ENCODE measurements around the gene EXOC5.
A peak's percentile ranks its signal among the peaks of the same experiment; 100 is the strongest.
"Not testable (repeated sequence)": the region's sequence is repeated elsewhere in the genome, so short reads cannot be mapped to it uniquely, and the experiment has no call there.

Gene EXOC5

DNA sequence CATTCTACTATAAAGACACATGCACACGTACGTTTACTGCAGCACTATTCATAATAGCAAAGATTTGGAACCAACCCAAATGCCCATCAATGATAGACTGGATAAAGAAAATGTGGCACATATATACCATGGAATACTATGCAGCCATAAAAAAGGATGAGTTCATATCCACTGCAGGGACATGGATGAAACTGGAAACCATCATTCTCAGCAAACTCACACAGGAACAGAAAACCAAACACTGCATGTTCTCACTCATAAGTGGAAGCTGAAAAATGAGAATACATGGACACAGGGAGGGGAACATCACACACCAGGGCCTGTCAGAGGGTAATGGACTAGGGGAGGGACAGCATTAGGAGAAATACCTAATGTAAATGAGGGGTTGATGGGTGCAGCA is 10.5 kb downstream of the EXOC5 start:
- FAIRE-seq; DNase-seq (ENCODE audit: low spot score): not testable (repeated sequence)

DNA sequence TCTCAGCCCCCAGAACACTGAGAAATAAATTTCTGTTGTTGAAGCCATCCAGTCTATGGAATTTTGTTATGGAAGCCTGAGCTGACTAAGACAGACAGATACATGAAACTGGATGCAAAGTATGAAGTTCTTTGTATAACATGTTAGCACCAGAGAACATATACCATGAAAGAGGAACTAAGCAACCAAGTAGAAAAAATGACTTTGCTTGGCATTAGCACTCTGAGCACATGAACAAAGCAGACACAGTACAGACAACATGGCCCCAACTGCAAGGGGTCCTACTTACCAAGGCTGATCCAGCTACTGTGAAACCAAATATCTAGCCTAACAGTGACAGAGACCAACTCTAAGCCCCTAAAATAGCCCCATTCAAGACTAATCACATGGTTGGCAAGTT is 13.8 kb downstream of the EXOC5 start:
- FAIRE-seq, result no peak

DNA sequence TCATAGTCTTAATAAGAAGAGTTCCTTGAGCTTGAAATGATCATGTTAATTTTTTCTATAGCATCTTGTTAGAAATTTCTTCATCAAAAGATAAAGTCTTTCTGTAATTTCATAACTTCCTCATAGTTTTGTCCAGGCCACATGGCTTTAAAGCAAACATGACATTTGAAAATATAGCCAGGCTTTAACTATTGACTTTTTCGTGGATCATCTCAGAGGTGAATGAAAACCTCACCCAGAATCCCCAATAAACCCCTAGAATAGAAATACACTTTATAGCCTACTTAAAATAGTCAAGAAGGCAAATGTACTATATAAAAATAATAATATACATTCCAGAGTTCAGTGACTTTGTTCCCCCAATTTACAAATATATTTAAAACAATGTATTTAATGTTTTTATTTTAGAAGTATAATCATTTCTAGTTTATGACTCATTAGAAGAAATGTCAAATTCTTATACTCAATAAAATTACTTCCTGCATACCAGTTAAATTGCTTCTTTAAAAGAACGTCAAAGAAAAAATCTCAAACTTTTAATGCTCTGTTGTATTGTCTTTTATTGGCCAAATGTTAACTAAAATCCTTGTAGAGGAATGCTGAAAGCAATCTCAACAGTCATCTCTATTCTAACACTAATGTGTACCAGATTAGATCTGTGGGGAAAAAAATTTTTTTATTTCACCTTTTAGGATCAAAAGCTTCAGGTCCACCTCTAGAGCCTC is 21.6 kb downstream of the EXOC5 start:
- FAIRE-seq (no peak), DNase-seq (ENCODE audit: low spot score) (no peak)

More for the DNA sequence above, 13.8 kb downstream of the EXOC5 start:
- no peak for DNase-seq (ENCODE audit: low spot score)

DNA sequence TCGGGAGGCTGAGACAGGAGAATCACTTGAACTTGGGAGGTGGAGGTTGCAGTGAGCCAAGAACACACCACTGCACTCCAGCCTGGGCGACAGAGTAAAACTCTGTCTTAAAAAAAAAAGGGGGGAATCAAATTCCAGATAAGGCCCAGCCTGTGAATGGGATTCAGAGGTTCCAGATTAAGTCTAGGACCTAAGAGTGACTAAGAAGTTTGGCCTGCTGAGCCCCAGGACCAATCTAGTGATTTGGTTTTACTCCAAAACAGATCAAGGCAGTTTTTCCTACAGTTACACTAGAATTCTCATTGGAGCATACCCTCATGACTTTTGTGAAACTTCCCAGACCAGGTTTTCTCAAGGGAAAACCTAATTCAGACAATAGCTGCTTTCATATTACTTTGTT is 22.8 kb downstream of the EXOC5 start:
- DNase-seq (ENCODE audit: low spot score) (no peak), FAIRE-seq (no peak)

DNA sequence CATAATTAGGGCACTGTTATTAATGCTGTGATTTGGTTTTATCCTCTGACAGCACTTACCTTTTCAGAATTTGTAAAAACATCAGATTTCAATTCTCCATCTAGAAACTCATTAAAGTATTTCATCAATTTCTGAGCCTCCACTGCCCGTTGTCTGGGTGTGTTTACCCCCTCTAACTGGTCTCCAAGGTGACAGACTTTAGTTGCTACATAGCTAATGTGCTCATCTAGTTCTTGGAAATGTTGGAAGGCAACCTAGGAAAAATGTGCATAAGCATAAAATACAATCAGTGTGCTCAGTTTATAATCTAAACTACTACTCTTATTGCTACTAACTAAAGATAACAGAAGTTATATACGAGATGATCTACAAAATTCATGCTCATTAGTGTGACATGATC is 24.6 kb downstream of the EXOC5 start:
- FAIRE-seq, result no peak
- DNase-seq (ENCODE audit: low spot score), result no peak

DNA sequence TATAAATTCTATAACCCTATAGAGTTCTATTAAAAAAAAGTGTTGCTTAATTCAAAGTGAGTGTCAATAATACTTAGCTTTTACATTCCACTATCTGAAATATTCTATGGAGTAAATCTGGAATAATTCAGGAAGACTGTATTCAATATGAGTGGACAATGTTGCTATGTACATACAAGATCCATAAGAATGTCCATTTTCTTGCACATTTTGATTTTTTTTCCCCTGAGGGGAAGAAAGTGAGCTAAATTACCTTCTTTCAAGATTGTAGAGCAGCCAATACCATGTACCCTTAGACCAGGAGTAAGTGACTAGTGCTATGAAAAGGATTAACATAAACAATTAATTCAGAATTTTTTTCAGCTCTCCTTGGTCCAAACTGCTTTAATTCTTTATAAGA is 25.4 kb downstream of the EXOC5 start:
- FAIRE-seq (no peak), DNase-seq (ENCODE audit: low spot score) (no peak)

DNA sequence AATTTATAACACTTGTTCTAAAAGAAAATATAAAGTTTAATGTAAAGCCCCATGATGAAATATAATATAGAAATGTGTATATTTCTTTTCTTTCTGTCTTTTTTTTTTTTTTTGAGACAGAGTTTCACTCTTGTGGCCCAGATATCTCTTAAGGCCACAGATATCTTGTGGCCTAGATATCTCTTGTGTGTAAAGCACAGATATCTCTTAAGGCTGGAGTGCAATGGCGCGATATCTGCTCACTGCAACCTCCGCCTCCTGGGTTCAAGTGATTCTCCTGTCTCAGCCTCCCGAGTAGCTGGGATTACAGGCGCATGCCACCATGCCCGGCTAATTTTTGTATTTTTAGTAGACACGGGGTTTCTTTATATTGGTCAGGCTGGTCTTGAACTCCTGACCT is 28.6 kb downstream of the EXOC5 start:
- DNase-seq (ENCODE audit: low spot score); FAIRE-seq: not testable (repeated sequence)

DNA sequence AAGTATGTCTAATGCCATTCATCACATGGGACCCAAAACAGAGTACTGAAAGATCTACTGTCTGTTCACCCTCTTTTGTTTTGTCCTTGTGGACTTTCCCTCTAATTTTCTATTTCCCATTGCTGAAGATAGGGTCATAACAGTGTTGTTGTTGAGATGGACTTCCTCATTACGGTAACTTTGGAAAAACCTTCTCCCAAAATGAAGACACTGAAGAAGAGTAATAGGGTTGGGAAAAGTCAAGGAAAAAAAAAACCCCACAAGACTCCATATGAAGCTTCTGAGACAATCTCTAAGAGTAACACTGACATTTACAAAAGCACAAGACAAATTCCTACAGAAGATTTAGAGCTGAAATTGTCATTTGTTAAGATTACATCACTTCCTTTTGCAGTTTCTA is 36.7 kb downstream of the EXOC5 start:
- DNase-seq (ENCODE audit: low spot score), result no peak
- FAIRE-seq, result no peak

DNA sequence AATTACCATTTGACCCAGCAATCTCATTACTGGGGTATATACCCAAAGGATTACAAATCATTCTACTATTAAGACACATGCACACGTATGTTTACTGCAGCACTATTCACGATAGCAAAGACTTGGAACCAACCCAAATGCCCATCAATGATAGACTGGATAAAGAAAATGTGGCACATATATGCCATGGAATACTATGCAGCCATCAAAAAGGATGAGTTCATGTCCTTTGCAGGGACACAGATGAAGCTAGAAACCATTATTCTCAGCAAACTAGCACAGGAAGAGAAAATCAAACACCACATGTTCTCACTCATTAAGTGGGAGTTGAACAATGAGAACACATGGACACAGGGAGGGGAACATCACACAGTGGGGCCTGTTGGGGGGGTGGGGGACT is 40.4 kb downstream of the EXOC5 start:
- not testable (repeated sequence) for FAIRE-seq; DNase-seq (ENCODE audit: low spot score)

DNA sequence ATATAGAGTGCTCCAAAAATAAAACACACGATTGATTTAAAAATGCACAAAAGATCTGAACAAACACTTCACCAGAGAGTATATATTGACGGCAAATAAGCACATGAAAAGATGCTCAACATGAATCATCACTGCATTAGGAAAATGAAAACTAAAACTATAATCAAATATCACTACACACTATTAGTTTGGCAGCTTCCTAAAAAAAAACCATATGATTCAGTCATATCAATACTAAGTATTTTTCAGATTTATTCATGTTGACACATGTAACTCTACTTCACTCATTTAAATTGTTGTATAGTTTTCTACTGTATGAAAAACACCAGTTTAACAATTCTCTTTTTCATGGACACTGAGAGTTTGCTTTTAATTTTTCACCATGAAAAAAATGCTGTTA is 41.6 kb downstream of the EXOC5 start:
- DNase-seq (ENCODE audit: low spot score), result no peak
- no peak for FAIRE-seq

DNA sequence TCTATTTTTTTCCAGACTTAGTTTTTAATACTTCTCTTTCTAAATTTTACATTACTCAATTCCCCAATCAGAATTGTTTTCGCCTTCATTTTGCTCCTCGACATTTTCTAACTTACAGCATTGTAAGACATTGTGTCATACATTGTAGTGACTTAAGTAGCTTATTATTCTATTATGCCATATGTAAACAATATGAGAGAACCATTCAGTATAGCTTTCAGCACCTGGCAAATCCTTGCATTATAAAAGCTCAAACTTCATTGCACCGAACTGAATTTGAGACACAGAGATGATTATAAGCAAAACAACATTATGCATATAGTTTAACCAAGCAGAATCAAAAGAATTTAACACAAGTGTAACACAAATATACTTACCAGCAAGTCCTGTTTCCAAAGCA is 46.8 kb downstream of the EXOC5 start:
- no peak for FAIRE-seq
- no peak for DNase-seq (ENCODE audit: low spot score)

DNA sequence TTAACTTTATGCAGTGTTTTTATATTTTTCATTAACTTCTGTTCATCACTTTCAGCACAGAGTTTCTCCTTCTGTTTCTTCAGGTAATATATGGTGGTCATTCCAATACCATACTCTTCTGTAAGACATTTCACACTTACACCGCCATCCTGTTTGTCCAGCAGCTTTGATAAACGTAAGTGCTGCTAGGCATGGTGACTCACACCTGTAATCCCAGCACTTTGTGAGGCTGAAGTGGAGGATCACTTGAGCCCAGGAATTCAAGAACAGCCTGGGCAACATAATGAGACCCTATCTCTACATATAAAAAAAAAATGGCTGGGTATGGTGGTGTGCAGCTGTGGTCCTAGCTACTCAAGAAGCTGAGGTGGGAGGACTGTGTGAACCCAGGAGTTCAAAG is 55.8 kb downstream of the EXOC5 start:
- FAIRE-seq (no peak), DNase-seq (ENCODE audit: low spot score) (no peak)

DNA sequence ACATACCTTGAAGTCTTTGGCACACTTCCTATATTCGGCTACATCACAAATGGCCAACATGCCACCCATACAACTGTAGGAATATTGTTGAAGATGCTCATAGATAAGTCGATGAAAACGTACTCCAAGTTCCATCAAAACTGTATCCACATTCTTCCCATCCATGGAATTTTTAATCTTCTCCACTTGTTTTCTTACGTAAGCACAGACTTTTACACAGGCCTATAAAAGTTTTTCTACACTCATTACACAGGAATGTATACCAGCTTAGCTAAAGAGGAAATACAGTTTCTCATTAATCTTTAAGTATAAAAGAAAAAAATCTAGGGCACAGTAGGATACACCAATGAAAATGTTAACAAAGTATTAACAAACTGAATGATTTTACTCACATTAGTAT is 59.1 kb downstream of the EXOC5 start:
- FAIRE-seq (no peak), DNase-seq (ENCODE audit: low spot score) (no peak)

DNA sequence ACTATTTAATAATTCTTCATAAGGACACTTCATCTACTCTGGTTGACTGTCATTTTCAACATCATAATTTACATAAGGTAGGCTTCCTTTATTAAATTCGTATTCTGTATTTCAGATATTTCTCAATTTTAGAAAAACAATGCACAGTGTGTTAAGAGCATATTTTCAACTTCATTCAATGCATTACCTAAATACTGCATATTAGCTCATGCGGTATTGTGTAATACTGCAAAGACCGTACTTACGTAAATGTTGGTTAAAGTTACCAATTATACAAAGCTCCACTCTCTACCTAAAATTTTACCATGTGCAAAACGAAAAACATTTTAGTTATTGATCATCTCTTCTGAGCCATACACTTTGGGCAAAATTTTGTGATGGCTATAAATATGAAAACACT is 62.8 kb downstream of the EXOC5 start:
- no peak for DNase-seq (ENCODE audit: low spot score)
- FAIRE-seq, result no peak

DNA sequence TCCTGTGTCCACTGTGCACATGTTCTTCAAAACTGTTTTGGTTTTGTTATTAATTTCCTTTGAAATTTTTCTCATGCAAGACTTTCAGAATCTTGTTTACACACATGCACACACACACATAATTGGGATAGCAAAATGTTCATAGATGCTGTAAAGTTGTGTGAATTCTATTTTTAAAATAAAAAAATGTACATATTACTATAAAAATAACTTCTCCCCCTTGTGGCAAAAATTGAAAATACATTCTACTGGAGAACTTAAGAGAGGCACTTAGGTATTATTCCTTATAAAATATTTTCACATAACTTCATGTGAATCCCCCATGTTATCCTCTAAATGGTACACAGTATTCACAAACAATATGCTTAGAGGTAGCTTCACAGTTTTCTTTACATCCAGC is 66.0 kb downstream of the EXOC5 start:
- not testable (repeated sequence) for DNase-seq (ENCODE audit: low spot score)
- peak; percentile 49 for FAIRE-seq

DNA sequence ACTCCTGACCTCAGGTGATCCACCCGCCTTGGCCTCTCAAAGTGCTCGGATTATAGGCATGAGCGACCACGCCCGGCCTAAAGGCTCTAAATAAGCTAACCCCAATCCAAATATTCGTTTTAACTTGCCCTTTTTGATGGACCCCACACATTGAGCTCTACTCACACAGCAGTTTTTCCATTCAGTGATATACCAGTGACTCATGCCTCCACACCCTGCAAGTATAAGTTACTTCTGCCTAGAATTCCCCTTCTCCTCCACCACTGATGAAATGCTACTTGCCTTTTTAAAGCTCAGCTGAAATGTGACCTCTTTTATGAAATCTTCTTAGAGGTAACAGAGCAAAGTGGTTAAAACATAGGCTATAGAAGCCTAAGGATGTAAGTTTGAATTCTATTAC is 68.8 kb downstream of the EXOC5 start:
- no peak for DNase-seq (ENCODE audit: low spot score)

DNA sequence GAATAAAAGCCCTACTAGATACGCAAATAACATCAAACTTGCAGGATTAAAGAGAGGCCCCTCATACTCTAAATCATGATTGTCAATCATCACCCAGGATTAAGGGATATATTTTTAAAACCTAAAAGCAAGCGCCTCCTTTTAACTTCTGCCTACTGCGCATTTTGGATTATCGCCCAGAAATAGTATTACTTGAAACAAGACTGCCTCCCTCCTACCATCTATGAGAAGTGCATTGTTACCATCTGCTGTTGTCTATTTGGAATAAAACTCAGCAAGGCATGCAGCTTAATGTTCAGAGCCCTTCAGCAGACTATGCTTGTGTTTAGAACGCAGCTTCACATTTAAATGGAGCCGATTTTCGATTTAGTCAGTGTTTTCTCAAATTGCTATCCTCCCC is 79.6 kb downstream of the EXOC5 start:
- DNase-seq (ENCODE audit: low spot score) (no peak), FAIRE-seq (no peak)

More for the DNA sequence above, 68.8 kb downstream of the EXOC5 start:
- no peak for FAIRE-seq

DNA sequence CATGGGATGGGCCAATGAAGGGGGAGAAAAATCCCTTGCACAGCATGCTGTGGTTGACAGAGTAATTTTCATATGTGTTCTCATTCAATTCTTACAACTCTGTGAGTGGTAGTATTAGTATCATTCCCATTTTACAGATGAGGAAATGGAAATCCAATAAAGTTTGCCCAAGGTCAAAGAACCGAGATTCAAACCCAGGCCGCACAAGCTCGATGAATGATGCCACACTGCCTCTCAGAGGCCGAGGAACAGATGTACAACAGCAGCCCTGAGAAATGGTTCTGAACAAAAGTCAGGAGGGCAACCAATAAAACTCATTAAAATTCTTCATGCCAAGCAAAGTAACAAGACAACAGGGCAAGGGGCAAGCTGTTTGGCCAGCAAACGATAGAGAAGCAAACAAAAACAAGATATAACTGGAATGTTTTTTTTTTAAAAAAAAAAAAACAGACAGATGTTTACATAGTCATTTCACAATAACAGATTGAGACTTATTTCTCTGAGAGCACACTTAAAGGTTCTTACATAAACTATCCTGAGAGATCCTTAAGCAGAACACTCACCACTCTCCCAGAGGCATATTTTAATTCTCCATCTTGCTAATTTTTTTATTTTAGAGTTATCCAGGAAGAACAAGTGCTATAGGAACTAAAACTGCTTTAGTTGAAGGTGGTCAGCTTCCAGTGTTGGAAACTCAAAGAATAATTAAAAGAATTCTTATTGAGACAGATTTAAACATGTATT is 85.8 kb downstream of the EXOC5 start:
- no peak for FAIRE-seq

DNA sequence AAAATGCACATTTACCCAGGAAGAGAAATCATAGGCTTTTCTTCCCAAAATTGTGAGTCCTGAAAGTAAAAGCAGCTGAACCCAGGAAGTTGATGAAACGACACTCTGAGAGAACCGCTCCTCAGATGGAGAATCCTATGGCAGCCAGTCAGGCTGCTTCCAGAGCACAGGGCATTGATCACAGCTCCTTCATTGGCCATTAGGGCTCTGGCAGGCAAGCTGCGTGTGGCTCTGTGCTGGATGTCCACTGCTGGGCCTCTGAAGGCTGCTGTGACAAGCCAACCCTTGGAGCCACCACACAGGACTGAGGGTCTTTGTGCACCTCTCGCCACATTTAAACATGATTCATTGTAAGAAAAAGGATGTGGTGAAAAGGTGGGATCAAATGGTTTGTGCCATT is 89.4 kb downstream of the EXOC5 start:
- FAIRE-seq (no peak), DNase-seq (ENCODE audit: low spot score) (no peak)

More for the DNA sequence above, 85.8 kb downstream of the EXOC5 start:
- DNase-seq (ENCODE audit: low spot score), result no peak

DNA sequence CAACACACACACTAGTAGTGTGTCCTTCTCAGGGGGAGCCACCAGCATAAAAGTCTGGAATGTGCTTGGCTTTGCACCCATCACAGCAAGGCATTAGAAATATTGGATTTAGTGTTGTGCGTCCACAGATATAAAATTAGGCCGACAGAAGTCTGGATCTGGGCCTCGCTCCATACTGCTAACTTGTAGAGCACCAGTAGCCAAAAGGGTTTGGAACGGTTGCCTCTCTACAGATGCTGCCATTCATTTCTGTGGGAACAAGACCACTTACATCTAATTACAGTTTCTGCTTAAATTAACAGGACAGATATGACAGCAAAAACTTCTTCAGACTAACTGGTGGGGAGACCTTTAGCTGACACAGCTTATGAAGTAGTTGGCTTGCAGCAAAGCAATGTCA is 94.2 kb downstream of the EXOC5 start:
- FAIRE-seq (no peak), DNase-seq (ENCODE audit: low spot score) (no peak)

DNA sequence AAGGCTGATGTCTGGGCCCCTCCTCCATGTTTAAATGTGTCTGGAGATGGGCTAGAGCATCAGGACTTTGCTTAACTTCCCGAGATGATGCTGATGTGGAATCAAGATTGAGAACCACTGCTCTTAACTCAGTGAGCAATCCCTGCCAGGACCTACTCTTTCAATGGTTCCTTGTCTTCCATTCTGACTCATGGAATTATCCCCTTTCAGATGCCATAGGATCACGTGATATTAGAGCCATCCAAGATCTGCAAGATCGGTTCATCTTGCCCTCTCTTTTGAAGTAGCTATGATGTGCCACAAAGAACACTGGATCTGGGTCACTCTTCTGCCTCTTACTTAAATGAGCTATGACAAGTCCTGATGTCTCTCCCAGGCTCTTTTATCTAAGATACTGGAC is 96.8 kb downstream of the EXOC5 start:
- no peak for DNase-seq (ENCODE audit: low spot score)
- no peak for FAIRE-seq

DNA sequence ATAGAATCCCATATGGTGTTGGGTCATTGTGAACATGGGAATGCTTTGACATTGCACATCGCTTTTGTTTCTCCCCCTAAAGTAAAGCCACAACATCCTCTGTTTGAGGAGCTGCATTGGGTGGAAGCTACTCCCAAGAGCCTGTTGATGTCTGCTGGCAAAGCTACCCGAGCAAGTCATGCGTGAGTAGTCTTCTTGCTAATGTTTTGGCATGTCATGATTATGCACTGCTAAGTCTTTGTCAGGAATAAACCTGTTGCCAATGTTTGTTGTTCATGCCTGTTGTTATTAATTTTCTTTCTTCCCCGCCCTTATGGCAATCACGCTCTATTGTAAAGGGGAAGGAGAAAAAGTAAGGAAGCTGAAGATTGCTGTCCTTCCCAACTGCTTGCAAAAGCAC is 97.3 kb downstream of the EXOC5 start:
- DNase-seq (ENCODE audit: low spot score), result no peak
- no peak for FAIRE-seq

DNA sequence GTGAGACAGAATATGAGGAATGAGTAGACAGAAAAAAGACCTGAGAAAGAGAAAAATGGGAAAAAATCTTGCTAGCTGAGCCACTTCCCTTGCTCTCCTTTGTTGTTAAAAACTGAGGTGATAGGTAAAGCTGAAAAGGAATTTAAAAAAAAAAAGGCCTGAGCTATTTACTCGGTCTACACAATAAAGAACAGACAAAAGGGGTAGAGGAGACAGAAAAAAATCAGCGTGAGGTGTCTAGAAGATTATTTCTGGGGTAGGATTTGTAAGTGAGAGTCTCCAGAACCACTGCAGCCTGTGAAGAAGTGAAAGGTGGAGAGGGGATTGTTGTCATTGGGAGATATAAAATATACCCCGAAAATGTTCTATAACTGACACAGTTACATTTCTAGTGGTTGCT is 98.8 kb downstream of the EXOC5 start:
- DNase-seq (ENCODE audit: low spot score), result no peak
- FAIRE-seq, result no peak
